ENCODE data around the gene AMOT.
"Not testable (repeated sequence)": the region's sequence is repeated elsewhere in the genome, so short reads cannot be mapped to it uniquely, and the experiment has no call there.

The AMOT gene, protein sequence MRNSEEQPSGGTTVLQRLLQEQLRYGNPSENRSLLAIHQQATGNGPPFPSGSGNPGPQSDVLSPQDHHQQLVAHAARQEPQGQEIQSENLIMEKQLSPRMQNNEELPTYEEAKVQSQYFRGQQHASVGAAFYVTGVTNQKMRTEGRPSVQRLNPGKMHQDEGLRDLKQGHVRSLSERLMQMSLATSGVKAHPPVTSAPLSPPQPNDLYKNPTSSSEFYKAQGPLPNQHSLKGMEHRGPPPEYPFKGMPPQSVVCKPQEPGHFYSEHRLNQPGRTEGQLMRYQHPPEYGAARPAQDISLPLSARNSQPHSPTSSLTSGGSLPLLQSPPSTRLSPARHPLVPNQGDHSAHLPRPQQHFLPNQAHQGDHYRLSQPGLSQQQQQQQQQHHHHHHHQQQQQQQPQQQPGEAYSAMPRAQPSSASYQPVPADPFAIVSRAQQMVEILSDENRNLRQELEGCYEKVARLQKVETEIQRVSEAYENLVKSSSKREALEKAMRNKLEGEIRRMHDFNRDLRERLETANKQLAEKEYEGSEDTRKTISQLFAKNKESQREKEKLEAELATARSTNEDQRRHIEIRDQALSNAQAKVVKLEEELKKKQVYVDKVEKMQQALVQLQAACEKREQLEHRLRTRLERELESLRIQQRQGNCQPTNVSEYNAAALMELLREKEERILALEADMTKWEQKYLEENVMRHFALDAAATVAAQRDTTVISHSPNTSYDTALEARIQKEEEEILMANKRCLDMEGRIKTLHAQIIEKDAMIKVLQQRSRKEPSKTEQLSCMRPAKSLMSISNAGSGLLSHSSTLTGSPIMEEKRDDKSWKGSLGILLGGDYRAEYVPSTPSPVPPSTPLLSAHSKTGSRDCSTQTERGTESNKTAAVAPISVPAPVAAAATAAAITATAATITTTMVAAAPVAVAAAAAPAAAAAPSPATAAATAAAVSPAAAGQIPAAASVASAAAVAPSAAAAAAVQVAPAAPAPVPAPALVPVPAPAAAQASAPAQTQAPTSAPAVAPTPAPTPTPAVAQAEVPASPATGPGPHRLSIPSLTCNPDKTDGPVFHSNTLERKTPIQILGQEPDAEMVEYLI

DNA sequence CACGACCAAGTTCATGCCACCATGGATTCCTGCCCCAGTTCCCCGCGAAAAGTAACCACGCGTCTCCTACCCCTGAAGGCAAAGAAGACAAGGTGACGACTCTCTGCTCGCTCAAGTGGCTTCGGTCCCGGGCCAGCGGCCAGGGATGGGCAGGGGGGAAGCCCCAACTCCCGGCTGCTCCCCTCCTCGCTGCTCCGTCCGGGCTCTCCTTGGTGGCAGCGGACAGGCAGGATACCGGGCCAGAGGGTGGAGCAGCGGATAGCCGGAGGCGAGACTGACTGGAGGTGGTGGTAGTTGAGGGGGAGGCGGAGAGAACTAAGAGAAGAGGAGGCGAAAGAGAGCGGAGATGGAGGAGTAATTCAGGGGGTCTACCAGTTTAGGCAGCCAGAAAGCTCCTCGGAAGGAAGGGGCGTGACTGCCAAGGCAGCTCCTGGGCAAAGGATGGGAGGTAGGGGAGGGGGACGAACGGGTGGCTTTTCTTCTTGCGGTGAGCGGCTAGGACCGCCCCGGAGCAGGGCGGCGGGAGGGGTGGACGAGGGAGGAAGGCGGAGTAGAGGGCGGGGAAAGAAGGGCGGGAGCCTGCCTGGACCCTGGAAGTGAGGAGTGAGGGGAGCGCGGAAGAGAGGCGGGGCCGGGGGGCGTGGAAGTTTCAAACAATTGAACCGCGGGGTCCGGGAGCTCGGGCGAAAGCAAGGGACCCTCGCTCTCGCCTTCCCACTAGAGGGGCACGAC, at the start of gene AMOT:
TSS of gene AMOT (minus strand) at position 450 of the 732 bp plus-strand sequence. CDS start 17,705 bp downstream, outside the sequence.
- peak; percentile 78 for DNase-seq

DNA sequence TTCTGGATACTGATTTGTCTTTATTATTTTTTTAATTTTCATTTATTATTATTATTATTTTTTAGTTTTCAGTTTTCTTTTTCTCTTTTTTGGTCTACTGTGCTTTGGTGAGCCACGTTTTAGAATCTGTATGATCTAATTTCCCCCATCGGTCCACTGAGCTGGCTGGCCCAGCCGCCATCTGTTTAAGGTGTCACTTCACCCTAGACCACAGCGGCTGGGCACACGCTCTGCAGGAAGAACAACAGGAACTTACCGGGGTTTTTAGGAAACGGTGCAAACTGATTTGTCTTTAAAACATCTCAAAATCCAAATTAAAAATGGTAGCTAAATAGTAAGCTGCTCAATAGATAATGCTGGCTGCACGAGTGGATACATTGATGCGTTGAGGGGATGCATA, 48.8 kb upstream of the AMOT start:
- DNase-seq, result no peak

DNA sequence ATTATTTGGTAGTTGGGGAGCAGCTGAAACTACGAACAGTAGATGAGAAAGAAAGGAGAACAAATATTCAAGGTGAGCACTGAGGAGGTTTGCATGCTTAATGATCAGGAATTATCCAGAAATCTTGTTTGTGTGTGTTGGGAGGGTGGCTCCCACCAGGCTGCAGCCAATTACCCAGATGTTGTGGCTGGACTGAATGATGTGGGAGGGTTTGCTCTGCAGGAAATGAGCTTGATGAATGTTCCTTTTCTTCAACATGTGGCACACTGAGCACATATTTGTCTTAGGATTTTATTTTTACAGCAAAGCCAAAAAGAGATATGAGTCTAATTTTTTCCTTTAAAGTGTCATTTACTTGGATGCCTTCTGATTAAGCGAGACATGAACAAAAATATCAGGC, 48.3 kb upstream of the AMOT start:
- no peak for DNase-seq

DNA sequence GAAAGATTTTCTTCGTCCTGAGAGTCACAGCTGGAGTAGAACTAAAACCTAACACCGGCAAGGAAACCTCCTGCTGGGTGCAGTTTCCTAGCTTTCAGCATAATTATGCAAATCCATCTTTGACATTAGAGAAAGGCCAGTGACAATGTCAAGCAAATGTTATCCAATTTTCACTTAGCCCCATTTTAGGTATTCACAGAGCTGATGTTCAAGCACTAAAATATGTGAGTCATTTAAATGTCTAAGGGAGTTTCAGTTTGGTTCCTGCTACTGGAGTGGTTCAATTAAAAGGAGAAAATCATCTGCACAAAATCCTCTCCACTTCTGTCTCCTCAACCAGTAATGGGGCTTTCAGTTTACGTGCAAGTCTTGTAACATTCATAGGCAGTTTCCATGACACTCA, 37.1 kb upstream of the AMOT start:
- DNase-seq, result no peak

DNA sequence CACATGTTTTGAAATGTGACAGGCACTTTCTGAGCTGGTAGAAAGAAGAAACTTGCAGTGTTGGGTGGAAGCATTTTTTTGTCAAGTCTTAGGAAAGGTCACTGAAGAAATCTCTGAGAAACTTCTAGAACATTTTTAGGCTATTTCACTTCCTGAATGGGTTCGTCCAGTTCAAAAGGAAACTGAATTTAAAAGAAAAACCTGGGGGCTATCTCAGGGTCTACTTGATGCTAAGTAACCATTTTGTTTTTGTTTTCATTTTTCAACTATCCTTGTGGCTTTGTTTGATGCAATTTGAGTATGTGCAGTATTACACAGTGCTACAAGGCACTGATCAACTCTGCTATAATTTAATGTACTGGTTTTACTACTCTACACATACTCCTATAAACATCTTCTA, 34.0 kb upstream of the AMOT start:
- no peak for DNase-seq

DNA sequence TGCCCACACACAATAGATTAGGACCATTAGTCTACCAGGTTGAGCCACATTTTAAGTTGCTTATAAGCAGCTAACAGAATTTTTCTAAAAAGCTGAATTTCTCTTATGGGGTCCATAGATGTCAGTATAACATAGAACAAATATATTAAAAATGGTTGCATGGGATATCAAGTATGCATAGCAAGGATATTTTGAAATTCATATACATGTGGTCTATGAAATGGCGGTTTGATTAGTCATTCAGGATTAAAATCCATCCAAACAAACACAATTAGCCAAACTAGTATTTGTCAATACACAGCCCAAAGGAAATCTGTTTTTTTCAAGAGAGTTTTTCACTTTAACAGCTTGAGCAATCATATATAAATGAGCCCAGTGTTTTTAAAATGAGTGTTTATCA, 33.5 kb upstream of the AMOT start:
- no peak for DNase-seq

DNA sequence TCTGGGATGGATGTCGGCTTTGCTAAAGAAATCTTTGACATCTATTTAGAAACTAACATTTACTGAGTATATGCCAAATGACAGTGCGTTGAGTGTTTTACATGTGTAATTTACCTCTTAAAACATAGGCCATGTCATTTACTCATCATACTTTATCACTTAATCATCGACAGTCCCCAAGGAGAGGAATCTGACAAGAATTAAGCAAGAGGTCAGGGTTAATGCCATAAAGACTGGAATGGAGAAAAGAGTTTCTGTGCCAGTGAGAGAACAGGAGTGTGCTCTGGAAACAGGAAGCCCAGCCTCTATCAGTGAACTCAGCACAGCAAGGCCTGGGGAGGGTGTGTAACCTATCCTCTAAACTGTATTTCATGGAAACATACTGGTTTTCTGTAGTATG, 28.0 kb upstream of the AMOT start:
- DNase-seq, result no peak

DNA sequence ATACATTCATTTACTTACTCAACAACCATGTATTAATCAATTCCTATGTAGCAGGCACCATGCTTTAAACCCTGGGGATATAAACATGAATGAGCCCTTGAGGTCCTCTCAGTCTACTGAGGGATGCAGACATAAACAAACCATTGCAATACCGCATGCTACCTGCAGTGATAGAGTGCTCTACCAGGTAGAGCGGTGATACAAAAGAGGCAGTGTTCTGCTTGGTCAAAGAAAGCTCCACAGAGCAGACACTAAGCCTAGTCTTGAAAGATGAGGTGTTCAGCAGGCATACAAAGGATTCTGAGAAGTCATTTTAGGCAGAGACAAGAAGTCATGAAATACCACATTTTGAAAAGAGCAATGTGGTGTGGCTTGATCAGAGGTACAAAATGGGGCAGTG, 26.9 kb upstream of the AMOT start:
- peak; percentile 22 for DNase-seq

DNA sequence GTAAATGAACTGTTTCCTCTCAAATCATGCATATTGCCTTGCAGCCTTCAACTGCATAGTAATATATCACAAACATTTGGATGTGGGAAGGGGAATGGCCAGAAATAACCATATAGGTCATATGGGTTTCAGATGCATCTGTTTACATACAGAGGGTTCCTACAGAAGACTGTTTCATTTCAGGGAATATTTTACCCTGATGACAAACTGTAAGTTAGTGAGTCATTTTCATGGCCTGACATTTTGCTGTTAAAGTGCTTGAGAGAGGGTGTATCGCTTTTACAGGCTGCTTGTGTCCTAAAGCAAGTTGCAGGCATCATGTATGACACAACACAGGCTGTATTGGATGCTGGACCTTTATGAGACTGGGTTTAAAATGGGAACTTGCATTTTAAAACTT, 25.5 kb upstream of the AMOT start:
- DNase-seq, result no peak

DNA sequence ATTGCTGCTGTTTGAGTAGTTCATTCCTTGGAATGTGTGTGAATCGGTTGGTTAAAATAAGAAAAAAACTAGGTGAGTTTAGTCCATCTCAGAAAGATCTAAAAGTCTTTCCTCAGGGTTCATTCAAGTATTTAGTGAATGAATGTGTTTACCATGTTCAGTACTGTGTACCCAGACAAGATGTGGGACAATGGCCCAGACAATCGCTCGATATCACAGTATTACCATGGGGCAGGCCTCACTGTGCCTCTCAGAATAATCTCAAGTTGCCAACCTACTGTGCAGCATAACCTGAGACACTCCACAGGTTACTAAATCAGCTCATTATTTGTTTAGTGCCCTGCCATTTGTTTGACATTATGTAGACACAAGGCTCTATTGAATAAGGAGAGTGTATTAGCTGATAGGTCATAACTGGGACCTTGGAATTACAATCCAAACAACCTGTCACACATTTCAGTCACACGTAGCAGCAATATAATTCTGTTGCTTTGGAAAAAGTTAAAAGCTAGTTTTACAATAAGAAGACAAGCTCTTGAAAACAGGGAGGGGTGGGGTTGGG, 24.9 kb upstream of the AMOT start:
- peak; percentile 44 for DNase-seq

DNA sequence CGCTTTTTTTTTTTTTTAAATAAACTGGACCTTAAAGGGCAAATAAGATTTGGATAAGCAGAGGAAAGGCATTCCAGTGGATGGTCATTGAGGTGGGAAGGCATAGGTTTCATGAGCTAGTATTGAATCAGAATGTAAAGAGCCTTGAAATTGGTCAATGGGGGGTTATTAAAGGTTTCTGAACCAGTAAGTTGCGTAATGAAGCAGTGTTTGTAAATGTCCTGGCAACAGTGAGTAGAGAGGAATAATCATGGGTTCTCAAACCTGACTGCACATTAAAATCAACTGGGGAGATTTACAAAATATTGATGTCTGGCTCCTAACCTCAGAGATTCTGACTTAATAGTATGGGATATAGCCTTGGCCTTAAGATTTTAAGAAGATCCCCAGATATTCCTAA, 23.2 kb upstream of the AMOT start:
- no peak for DNase-seq

DNA sequence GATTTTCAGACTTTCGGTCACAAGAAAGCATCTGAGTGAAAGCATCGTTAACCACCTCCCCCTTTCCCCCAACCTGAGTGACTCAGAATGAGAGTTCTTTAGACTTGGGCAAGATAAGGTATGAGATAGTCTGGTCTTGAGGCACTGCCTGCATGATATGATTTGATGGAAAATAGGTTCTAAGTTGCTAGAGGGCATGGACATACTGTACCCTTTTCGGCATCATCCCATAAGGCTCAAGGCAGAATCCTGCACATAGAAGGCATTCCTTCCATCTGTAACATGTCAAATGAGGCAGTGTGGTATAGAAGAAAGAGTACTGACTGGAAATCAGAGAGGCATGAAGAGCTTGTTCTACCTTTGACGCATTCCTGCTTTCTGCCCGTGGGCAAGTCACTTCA, 16.8 kb upstream of the AMOT start:
- no peak for DNase-seq

DNA sequence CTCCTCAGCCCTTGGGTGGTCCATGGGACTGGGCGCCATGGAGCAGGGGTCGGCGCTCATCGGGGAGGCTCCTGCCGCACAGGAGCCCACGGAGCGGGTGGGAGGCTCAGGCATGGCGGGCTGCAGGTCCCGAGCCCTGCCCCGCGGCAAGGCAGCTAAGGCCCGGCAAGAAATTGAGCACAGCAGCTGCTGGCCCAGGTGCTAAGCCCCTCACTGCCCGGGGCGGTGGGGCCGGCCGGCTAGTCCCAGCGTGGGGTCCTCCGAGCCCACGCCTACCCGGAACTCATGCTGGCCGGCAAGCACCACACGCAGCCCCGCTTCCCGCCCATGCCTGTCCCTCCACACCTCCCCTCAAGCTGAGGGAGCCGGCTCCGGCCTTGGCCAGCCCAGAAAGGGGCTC, 14.3 kb upstream of the AMOT start:
- not testable (repeated sequence) for DNase-seq

DNA sequence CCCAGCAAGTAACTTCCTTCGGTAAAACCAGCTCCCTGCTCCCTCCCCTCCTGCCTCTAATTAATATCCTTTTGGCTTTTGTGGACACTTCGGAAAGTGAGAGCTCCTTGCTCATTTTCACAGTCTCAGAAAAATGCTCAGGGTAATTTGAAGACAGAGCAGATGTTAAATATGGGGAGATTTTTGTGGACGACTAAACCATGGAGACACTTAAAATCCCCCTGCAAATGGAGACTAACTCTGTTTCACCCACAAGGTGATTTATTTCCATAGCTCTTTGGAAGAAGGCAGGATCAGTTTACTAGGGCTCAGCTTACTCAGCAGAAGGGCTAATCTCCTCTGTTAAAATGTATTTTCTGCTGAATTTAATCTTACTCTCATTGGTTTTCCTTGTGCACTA, 12.2 kb upstream of the AMOT start:
- DNase-seq, result no peak

DNA sequence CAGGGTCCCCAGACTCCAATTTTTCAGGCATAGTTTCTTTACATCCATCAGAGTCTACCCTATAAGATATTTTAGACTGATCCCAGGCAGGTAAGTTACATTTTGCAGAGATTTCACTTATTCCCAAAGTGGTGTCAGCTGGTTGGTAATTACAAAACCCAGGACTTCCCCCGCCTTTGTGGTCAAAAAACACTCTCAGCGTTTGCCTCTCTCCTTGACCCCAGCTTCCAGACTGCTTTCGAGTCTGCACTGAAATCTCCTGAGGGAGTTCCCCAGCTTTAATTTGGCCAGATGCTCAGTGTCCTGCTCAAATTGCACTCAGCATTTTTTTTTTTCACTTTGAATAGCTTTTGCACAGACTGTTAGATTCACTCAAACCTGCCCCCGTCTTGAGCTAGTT, 11.2 kb upstream of the AMOT start:
- no peak for DNase-seq

DNA sequence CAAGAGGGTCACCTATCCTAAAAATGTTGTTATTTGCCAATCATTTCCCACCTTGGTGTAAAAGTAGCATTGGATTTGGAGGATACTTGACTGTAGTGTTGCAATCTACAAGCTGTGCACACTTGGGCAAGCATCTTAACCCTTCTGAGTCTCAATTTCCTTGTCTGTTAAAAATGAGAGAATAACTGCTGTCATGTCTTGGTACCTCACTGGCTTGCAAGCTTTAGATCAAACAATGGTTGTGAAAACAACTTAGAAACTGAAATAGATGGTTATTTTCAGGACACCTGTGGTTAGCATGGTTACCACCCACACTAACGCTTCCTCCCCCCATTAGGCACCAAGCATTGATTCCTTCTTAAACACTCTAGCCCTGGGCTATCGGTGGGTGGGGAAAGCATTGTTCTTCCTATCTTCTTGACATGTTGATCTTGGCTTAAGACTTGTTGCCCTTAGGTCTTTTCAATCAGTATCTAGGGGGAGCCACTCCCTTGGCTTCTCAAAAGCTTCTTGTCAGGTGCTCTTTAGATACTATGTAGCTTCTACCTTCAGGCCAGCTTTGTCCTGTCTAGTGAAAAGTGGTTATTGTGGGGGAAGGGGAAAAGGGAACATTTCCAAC, 10.6 kb upstream of the AMOT start:
- no peak for DNase-seq

DNA sequence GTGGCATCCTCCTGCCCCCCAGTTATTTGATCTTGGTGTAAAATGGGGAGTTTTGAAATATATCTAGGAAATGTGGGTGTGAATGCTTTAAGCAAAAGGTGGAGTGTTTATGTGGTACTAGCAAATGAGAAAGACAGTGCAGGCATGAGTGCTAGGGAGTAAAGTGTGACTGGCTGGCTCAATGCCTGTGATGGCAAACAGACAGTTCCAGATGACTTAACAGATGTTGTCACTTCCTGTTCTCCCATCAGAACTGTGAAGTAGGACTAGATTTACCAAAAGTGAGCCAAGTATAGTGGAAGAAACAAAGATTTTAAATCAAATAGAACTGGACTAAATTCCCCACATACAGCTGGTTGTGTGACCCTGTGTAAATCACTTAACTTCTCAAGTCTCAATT, 8.4 kb upstream of the AMOT start:
- DNase-seq, result no peak

DNA sequence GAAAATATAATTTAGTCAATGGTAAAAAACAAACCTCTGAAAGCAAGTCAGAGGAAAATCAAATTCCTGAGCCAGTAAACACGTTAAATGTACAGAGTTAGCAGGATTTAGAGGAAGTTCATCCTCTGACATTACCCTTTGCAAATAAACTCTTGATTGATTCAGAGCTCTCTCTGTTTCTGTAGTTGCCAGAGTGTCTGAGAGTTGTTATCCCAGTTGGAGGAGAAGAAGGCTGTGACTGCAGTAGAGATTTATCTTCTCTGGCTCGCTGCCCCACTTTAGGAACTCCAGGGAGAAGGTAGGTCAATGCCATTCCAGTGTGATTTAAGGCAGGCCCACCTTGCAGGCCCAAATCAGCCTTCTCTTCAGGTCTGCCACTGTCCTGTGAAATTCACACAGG, 6.2 kb upstream of the AMOT start:
- no peak for DNase-seq

DNA sequence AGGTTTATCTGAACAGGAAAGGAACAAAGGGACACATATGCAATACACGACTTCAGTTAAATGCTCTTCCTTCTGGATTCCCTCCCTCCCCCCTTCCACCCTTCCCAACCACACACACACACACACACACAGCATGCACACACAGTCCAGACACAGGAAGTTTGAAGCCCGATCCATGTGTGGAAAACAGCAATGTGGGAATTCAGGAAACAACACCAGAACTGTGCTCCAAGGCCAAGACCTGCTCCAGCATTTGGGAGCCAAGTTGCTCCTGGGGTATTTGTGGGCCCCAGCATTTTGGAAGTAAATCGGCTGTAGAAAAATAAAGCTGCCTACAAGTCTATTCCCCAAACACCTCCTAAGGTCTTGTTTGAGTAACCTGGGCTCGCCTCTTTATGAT, 5.6 kb upstream of the AMOT start:
- DNase-seq, result no peak

DNA sequence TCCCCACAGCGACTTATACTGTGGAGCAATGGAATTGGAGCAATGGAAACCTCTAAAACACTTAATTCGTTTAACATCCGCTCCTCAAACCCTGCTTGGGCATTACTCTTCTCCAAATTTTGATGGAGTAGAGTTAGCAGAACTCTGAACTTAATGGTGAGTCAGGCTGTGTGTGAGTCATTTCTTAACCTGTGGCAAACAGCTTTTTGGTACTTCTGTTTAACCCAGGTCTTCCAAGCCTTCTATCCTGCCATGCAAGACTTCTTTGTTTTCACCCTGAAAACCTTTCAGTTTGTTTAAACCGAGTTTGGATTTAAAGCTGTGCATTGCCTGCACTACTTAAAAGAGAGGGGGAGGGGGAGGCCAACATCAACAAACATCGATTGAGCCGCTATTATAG, 3.6 kb upstream of the AMOT start:
- DNase-seq, result no peak

DNA sequence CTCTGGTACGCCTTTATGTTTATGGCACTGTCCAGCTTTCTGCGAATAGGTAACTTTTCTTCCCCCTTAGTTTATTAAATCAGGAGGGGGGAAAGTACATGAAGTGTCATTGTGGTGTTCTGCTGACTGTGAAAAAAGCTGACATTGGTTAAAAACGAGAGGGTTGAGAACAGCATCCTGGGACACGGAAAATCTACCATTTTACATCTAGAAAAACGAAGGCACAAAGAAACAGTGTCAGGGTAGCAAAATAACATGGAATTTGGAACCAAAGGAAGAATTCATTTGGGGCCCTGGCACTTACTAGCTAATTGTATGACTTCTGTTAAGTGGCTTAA, 1.2 kb upstream of the AMOT start:
- DNase-seq, result no peak

DNA sequence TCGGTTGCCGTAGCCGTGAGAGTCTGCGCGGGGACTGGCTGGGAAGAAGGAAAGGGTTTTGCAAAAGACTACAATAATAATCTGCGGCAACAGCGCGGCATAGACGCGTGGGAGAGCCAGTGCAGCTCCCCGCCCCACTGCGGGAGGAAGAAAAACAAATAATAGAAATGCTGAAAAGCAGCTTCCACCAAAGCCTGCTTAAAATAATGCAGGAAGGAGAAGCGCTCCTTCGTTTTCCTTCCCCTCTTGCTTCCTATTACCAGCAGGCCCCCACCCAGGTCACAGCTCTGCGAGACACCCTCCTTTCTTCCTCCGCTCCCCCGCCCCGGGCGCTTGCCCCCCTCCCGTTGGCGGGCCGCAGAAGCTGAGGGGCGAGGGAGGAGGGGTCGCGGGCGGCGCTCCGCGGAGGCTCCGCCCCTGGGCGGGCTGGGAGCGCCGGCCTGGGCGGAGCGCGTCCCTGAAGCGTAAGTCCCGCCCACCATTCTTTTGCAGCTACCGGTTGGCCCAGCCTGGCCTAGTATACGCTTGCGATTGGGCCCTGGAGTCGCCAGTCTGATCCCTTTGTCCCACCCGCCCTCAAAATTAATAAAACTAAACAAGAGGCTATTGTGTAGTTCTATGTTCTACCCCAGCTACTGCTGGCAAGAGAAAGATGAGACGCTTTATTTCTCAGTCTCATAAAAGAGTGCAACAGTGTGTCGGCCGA, 636 bp upstream of the AMOT start:
- peak; percentile 75 for DNase-seq

All from NCI-H510A treated with DMSO at 0.1 percent for 48 hours (cell line).